ENCODE data around the gene UBR4. TPM values are rescaled to one million over a fixed set of nuclear protein-coding genes. Genes with fewer than 3 reads are reported as not detected.

The UBR4 gene
- total RNA-seq, 3 donors from 2014 or later = 108 to 159 (median 128) TPM

GRCh38 chr1:19028546-19029129, 181.4 kb downstream of the UBR4 start:
- DNase-seq = peak in 1 of 3 donors; percentile 22
- Histone ChIP-seq H3K4me3 (no peak overlapping the region), H3K9me3 (no peaks in the 10 kb centered on the region), H3K36me3 (ENCODE audit: low read depth) (no peaks in the 10 kb centered on the region), H3K4me1 (ENCODE audit: low read depth) (no peaks in the 10 kb centered on the region)
- intact Hi-C loops (cut with DNase I, micrococcal nuclease) = no loop called here
- peak; percentile 50 for ATAC-seq
- no peak for TF ChIP-seq CTCF (IDR thresholded peaks at IDR 0.05)

GRCh38 chr1:19028110-19028509, 182.0 kb downstream of the UBR4 start:
- TF ChIP-seq CTCF (IDR thresholded peaks at IDR 0.05) = no peak
- no peak overlapping the region for H3K4me3 ChIP-seq
- no peaks in the 10 kb centered on the region for H3K4me1 ChIP-seq (ENCODE audit: low read depth)
- no peaks in the 10 kb centered on the region for H3K36me3 ChIP-seq (ENCODE audit: low read depth)
- H3K9me3 ChIP-seq = no peaks in the 10 kb centered on the region
- intact Hi-C loops (cut with DNase I, micrococcal nuclease) = no loop called here
- ATAC-seq (peak; percentile 74), DNase-seq (peak in 2 of 3 donors; percentile 42 to 48)

Other genes with a start within 250 kb of the UBR4 start
- 10 to 100 TPM; 37.7 to 42.3 (median 38.3) TPM for gene EMC1, start 41.3 kb upstream of the UBR4 start, total RNA-seq
- gene MRTO4, start 41.5 kb upstream of the UBR4 start, total RNA-seq = 10 to 100 TPM; 17.7 to 18.2 (median 18.1) TPM
- 10 to 100 TPM; 40.9 to 97.8 (median 93.7) TPM for gene AKR7A3, start 78.5 kb upstream of the UBR4 start, total RNA-seq
- gene AKR7A2, start 101.9 kb upstream of the UBR4 start, total RNA-seq = 10 to 100 TPM; 57.9 to 85.2 (median 72.1) TPM
- gene SLC66A1, start 102.1 kb upstream of the UBR4 start, total RNA-seq = 10 to 100 TPM; 11.3 to 16.2 (median 13.6) TPM